Fibroblast of peridontal ligament (primary cell): Measurements from ENCODE around the gene FAM227A.
"Not testable (repeated sequence)": the region's sequence is repeated elsewhere in the genome, so short reads cannot be mapped to it uniquely, and the experiment has no call there.

Experiments
- DNase-seq: peaks from one replicate; pipeline ENCODE4 v3.0.0-alpha.2; 2010; ENCODE audit errors: extremely low read depth

The FAM227A gene

DNA sequence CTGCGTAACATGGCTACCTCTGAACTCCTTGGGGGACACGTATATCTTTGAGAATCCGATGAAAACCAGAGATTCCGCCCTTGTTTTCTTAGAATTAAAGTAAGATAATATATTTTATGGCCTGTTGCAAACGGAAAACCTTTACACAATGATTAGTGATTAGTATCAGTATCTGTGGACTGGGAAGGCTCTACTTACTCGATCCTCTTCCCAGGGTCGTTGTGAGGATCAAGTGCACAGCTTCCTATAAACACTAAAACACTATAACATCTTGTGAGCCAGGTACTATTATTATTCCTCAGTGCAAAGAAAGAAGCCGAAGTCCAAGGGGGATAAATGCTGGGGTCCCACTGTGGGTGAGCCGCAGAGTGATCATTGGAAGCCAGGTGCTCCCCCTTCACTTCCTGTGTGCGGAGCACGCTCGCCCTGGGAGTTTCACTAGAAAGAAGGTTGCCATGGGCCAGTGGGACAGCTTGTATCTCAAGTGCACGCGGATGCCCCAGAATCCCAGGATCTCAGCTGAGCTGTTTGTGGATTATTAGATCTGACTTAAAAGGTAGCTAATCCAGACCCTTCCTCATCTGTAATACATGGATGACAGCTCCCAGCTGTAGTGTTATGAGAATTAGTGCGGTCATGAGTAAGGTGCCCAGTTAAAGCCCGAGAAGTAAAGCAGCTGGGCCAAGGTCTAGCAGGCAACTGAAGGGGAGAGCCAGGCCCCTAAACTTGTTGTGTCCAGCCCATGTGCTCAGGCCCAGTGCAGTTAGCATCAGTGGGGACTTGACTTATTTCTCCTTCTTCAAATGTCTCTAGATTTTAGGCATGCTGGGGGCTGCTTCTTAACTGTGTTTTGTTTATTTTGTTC is 1.1 kb upstream of the FAM227A start:
- no peak for DNase-seq

- peak; percentile 23 for DNase-seq
Measured at GRCh38 chr22:38655519-38656255, 505 bp downstream of the FAM227A start.

DNA sequence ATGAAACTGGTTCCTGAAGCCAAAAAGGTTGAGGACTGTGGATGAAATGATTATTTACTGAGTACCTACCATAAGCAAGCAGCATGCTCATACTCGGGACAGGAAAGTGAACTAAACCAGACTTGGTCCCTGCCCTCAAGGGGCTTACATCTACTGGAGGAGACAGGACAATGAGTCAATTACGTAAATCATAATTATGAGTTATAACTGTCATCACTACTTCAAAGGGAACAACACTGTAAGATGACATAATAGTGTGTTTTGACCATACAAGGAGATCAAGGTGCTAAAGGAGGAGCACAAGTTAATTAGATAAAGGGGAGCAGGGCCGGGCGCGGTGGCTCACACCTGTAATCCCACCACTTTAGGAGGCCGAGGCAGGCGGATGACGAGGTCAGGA is 2.5 kb downstream of the FAM227A start:
- no peak for DNase-seq

DNA sequence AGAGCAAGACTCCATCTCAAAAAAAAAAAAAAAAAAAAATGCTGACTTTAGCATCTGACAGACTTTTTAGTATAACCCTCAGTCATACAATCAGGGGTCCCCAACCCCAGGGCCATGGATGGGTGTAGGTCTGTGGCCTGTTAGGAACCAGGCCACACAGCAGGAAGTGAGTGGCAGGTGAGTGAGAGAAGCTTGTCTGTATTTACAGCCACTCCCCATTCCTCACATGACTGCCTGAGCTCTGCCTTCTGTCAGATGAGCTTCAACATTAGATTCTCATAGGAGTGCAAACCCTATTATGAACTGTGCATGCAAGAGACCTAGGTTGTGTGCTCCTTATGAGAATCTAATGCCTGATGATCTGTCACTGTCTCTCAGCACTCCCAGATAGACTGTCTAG is 3.3 kb downstream of the FAM227A start:
- DNase-seq: no peak

DNA sequence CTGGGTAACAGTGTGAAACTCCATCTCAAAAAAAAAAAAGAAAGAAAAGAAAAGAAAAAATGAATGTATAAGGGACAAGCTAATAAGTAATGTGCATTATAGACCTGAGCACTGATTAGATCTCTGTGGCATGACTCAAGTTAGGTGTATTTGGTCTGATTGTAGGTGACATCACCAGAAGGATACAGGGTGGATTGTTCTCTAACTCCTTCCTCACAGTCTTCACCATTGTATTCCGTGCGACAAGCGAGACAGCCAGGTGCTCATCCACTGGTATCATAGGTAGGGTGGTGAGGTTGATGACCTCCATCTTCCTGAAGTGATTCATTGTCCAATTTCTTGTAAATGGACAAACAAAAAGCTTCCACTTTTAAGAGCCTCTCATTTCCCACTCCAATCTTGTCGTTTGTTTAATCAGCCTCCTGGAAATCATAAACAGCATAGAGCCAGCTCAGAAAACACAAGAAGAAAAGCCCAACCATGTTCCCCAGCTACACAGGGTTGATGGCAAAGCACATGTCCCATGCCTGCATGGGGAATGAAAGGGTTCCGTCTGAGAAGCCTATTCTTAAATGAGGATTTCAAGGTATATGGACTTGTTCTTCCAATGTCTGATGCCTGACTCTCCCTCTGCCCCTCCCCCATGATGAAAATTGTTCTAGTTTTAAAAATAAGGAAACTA is 6.2 kb downstream of the FAM227A start:
- DNase-seq: no peak

- DNase-seq: no peak
Measured at GRCh38 chr22:38645430-38645829, 10.8 kb downstream of the FAM227A start.

GRCh38 chr22:38644245-38644644 is 11.9 kb downstream of the FAM227A start:
- DNase-seq: not testable (repeated sequence)

DNA sequence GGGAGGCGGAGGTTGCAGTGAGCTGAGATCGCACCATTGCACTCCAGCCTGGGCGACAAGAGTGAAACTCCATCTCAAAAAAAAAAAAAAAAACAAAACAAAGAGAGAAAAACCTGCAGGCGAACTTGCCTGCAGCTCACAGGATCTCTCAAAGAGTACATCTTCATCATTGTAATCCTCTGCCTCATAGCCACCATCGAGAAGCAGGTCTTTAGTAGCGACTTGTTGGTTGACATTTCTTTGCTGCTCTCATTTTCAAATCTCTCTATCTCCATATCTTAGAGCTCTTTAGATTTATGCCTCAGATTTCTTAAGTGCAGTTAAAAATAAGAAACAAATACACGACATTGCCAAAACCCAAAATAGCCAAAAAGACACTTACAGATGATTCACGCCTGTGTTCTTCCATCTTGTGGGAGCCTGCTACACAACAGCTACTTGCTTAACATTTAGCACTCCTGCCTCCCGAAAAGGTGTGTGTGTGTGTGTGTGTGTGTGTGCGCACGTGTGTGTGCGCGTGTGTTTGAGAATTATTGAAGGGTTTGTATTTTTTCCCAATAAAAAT is 14.6 kb downstream of the FAM227A start:
- DNase-seq: no peak

DNA sequence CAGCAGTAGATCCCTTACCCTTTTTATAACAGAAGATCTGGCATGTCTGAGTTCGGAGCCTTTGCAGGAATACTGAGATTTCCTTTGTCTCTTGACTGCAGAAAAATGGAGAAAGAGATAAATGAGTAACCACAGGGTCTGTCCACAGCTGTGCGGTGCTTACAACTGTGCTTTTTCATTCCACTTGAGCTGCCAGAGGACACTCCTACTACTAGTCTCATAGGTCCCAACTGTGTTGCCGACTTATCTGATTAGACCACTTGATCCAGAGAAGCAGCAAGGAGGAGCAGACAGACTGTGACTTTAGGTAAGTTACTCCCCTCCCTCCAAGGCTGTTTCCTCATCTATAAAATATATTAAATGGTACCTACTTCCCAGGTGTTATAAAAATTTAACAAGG is 17.5 kb downstream of the FAM227A start:
- DNase-seq: no peak

- DNase-seq: no peak
Measured at GRCh38 chr22:38638216-38638615, 18.0 kb downstream of the FAM227A start.

DNA sequence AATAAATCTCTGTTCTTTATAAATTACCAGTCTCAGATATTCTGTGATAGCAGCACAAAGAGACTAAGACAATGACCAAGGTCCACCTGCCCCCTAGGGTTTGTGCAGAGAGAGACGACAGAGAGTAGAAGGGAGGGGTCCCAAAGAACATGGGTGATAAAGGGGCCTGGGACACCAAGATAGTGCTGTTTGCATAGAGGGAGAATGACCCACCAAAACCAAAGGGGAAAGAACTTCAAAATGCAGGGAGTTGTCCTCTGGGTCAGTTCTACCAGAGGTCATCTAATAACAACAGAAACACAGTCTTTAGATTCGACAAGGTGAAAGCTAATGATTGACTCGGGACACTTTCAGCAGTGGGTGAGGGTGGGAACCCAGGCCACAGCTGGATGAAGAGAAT is 23.7 kb downstream of the FAM227A start:
- DNase-seq: no peak

GRCh38 chr22:38631724-38632123 is 24.5 kb downstream of the FAM227A start:
- DNase-seq: no peak

DNA sequence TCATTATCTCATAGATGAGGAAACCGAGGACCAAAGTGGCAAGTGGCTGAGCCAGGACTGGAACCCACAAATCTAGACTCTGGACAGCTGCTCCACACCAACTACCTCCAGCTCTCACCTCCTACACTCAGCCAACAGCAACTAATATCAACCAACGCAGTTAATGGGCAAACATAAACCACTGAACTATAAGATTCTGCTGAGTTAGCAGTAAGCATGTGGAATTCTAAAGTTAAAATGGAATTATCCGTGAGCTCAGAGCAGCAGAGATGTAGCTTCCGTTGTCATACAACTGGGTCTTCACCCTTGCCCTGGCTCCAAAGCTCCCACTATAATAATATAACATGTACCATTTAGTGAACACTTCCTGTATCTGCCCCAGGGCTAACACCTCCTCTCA is 27.1 kb downstream of the FAM227A start:
- DNase-seq: no peak

DNA sequence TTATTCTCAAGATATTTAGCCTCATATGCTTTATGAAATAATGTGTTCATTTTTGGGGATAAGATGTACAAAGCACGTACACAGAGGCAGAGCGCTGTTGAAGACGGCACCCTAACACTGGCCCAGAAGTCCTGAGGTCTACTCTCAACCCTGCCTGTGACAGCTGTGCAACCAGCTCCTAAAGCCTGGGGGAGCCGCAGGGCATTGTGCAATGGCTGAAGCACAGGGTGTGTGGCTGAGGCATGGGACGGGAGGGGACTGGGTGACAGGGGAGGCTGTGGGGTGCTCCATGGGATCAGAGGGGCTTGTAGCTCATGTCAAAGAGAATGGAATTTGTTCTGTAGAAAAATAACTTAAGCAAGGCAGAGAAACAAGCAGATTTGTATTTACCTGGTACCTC is 27.7 kb downstream of the FAM227A start:
- no peak for DNase-seq

DNA sequence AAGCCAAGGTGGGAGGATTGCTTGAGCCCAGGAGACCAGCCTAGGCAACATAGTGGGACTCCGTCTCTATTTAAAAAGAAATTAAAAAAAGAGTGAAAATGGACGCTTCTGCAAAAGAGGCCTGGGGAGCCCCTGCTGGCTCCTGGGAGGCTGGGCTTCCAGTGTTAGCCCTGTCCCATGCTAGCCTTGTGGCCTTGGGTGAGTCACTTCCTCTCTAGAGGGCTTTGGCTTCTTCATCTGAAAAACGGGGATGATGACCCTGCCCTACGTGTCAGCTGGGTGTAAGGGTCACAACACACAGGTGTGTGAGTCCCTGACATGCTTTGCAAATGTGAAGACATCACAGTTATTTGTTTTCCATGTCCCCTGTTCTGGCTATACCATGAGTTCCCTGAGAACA is 32.8 kb downstream of the FAM227A start:
- DNase-seq: no peak

- peak; percentile 2 for DNase-seq
Measured at GRCh38 chr22:38618682-38619081, 37.5 kb downstream of the FAM227A start.

- no peak for DNase-seq
Measured at GRCh38 chr22:38618258-38618657, 37.9 kb downstream of the FAM227A start.

- not testable (repeated sequence) for DNase-seq
Measured at GRCh38 chr22:38615064-38615405, 41.2 kb downstream of the FAM227A start.

DNA sequence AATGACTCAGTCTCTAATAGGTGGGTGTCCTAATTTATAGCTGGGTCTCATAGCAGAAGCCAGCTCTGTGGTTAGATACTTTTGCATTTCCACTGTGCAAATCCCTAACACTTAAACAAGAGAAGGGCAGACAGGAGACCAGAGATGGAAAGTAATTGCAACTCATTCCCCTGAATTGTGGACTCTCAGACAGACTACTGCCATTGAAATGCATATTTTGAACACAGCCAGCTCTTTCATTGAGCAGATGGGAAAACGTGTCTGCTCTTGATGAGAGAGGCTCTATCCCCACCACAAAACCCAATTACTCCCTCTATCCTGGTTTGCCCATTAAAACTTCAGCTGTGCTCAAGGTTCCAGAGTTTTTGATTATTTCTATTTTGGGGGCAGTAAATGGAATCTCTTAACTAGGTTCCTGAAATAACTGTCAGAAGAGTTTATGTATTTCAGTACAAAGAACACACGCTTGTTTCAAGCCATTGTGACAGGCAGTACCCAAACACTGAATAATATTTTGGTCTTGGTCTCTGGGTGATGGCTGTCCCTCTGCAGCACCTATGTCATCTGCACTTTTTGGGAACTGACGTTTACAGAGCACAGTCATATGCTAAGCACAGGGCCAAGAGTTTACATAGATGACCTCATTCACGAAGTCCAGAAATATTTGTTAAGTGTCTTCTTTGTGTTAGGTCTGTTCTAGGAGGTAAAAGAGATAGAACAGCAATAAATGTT is 41.7 kb downstream of the FAM227A start:
- DNase-seq: peak; percentile 11

DNA sequence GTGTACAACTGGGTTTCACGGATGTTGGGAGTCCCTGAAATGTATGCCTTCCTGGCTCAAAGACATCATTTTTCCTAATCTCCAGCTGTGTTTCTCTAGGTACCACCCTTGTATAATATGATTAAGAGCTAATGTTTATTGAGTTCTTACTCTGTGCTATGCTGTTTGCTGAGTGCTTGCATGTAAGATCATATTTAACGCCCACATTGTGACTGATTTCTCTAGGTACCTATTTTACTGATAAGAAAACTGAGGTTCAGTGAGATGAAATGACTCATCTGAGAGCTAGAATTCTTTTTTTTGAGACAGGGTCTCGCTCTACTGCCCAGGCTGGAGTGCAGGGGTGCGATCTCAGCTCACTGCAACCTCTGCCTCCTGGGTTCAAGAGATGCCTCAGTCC is 42.6 kb downstream of the FAM227A start:
- no peak for DNase-seq

GRCh38 chr22:38612217-38613006 is 43.8 kb downstream of the FAM227A start:
- DNase-seq: no peak
